BJ (cell line): ENCODE data around the gene OBSL1. TPM values are rescaled to one million over a fixed set of nuclear protein-coding genes. Genes with fewer than 3 reads are reported as not detected.

Experiments used
- CTCF ChIA-PET: fragments of 350-600 bp; formaldehyde crosslinking; extraction: SDS; loops from one replicate; lab custom pipeline; 2021; ENCODE audit warnings: antibody characterized with exemption, inconsistent platforms; lab: Yijun Ruan, JAX
- POLR2A ChIA-PET: fragments of 300-600 bp; sonication (Branson Sonifier 250); formaldehyde crosslinking; extraction: SDS; loops from one replicate; lab custom pipeline; 2021; ENCODE audit warnings: antibody characterized with exemption; lab: Charles Lee
- DNase-seq: peaks from one replicate; pipeline ENCODE4 v3.0.0-alpha.2; 2011; ENCODE audit warnings: low read depth
- H3K27me3 ChIP-seq: 2 replicates; pipeline ENCODE4 v1.6.0; 2011; ENCODE audit warnings: low read length; ENCODE audit not compliant: control insufficient read depth, insufficient read depth
- H3K36me3 ChIP-seq: 2 replicates; pipeline ENCODE4 v1.5.1; 2011; ENCODE audit warnings: low read length; ENCODE audit not compliant: control insufficient read depth, insufficient read depth
- H3K4me3 ChIP-seq: 2 replicates; pipeline ENCODE4 v1.5.1; 2011; ENCODE audit warnings: low read depth, mild to moderate bottlenecking, control low read depth, low read length
- CTCF ChIP-seq: IDR thresholded peaks from 2 replicates; pipeline ENCODE4 v1.5.1; 2011; ENCODE audit warnings: low read depth, mild to moderate bottlenecking, control low read depth, inconsistent platforms, low read length, moderate library complexity; ENCODE audit not compliant: insufficient read depth
- polyA plus RNA-seq: library from polyadenylated mRNA; depleted of rRNA; stranded (reverse); fragments of >200 nt; gene quantifications from 2 replicates; pipeline ENCODE4 v1.2.3, GENCODE V29; 2011

The OBSL1 gene
- polyA plus RNA-seq, 1 experiment = 75.9 TPM

- CTCF ChIA-PET = interaction anchor here (1.3 kb wide), 1 partner anchor 19 kb away, joined by 3 read pairs; the partner anchor contains the start of genes CHPF and TMEM198
These were observed 7.9 kb downstream of the OBSL1 start for GRCh38 chr2:219563271-219563928.

GRCh38 chr2:219562049-219563020 lies 9.0 kb downstream of the OBSL1 start:
- CTCF ChIA-PET = interaction anchor here (1.3 to 4.0 kb wide), 4 partner anchors 9 to 127 kb away, joined by 3 to 25 read pairs (median 17); partner anchors contain the start of genes CHPF, OBSL1 and TMEM198
- H3K4me3 ChIP-seq = no peak overlapping the region
- no peak for DNase-seq
- TF ChIP-seq CTCF = no peak
- peaks cover 16% of the 10 kb centered on the region for H3K36me3 ChIP-seq
- POLR2A ChIA-PET = no interaction called here
- H3K27me3 ChIP-seq = no peaks in the 10 kb centered on the region

More at GRCh38 chr2:219563271-219563928, 7.9 kb downstream of the OBSL1 start:
- no peaks in the 10 kb centered on the region for H3K27me3 ChIP-seq
- POLR2A ChIA-PET = no interaction called here
- peaks cover 19% of the 10 kb centered on the region for H3K36me3 ChIP-seq
- no peak for TF ChIP-seq CTCF
- H3K4me3 ChIP-seq = no peak overlapping the region
- no peak for DNase-seq

DNA sequence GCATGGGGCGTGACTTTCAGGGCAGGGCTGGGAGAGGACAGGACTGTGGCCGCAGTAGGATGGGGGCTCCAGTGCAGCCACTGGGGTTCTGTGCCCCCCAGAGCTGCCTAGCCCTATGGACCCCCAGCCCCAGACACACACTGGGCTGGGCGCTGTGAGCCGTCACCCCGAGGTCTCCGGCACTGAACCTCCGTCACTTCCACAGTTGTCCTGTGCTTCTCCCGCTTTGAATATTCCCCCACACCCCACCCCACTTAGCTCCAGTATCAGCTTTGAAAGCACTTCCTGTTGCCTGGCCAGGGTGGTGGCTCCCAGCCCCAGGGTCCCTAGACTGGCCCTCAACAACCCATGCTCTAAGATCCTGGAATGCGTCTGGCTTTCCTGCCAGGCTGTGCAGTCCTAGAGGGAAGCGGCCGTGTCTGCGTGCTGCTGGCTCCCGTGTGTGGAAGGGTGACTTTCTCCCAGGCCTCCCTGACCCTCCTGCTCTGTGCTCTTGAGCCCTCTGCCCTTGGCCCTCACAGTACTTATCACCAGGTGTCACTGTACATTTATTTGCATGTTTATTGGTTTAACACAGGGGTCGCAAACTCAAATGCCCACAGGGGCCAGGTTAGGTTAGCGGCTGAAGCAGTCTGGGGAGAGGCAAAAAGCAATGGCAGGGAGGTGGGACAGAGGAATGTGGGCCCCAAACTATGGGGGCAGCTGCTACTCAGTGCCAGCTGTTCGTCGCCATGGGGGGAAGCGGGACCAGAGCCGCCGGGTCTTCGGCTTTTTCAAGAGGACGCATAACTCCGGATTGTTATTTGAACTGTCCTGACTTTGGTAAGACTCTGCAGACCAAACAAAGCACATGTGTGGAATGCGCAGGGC lies 9.9 kb downstream of the OBSL1 start:
- POLR2A ChIA-PET = no interaction called here
- Histone ChIP-seq H3K27me3 (no peaks in the 10 kb centered on the region), H3K36me3 (peaks cover 13% of the 10 kb centered on the region), H3K4me3 (no peak overlapping the region)
- CTCF ChIA-PET = interaction anchor here (0.6 to 4.0 kb wide), 16 partner anchors 8 to 128 kb away, joined by 3 to 29 read pairs (median 10); partner anchors contain the start of genes CHPF, OBSL1 and TMEM198
- DNase-seq = no peak
- TF ChIP-seq CTCF = no peak

- DNase-seq = no peak
- ChIA-PET CTCF (interaction anchor here (0.6 to 4.0 kb wide), 28 partner anchors 8 to 174 kb away, joined by 3 to 29 read pairs (median 5); partner anchors contain the start of genes CHPF, DNPEP, OBSL1 and STK11IP), POLR2A (no interaction called here)
- TF ChIP-seq CTCF = no peak
- Histone ChIP-seq H3K4me3 (no peak overlapping the region), H3K36me3 (peaks cover 14% of the 10 kb centered on the region), H3K27me3 (no peaks in the 10 kb centered on the region)
These were observed 10.5 kb downstream of the OBSL1 start for GRCh38 chr2:219560893-219561178.
